ENCODE results near the gene SPSB1.

SPSB1 gene

DNA sequence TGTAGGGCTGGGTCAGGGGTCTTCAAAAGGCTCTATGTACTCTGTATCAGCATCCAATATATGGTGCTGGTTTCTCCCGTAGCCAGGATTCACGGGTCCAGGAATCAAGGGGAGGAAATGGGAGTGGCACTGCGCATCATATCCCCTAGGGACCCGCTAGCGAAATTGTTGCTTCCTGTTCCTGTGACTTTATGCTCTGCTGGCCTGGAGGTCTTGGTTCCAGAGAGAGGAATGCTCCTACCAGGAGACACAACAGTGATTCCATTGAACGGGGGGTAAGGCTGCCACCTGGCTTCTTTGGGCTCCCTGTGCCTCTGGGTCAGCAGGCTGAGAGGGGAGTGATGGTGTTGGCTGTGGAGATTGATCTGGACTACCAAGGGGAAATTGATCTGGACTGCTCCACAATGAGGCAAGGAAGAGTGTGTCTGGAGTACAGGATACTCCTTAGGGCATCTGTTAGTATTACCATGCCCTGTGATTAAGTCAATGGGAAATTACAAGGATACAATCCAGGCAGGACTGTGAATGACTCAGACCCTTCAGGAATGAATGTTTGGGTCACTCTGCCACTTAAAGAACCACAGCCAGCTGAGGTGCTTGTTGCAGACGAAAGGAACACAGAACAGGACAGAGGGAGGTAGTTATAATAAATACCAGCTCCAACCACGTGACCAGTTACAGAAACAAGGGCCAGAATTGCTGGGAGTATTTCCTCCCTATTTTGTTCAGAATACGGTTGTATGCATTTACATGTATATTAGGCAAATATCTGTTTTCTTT, 10.2 kb downstream of the SPSB1 start:
- no peak for DNase-seq

DNA sequence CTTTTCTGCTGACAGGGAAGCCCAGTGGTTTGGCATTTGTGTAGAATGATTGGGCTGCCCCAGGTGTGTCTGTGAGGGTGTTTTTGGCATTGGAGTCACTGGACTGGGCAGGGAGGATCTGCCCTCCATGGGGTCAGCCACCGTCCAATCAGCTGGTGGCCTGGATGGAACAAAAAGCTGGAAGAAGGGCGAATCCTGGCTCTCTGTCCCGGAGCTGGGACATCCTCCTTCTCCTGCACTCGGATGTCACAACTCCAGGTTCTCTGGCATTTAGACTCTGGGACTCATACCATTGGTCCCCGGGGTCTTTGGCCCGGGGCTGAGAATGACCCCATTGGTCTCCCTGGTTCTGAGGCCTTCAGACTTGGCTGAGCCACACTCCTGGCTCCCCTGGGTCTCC, 11.2 kb downstream of the SPSB1 start:
- DNase-seq: no peak

DNA sequence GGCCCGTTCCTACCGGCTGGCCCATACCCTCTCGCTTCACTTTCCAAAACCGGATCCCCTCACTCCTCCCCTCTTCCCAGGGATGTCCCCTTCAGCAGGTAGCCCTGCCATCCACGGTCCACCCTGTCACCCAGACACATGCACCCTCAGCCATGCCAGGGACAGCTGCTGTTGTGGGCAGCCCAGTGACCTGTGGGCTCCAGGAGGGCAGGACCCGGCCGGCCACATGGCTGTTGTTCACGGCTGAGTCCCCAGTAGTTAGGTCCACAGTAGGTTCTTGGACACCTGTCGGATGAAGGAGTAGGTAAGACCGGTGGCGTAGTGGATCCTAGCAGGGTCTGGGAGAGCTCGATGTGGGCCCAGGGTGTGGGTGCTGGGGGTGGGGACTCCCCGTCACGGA, 12.5 kb downstream of the SPSB1 start:
- no peak for DNase-seq

DNA sequence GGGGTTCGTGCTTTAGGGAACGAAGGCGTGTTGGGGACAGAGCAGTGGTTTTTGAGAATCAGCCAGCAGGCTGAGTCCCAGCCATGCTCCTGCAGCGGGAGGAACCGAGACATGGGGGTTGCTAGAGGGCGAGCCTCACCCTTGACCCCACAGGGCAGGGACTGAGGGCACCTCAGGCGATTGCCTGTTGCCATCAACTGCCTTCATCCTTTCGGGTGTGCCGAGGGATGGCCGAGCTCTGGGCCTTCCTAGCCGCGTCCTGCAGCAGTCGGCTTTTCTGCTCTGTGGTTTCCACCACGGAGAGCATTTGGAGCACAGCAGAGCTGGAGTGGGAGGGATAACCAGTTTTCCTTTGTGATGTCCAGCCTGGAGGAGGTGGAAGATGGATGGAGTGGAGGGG, 13.3 kb downstream of the SPSB1 start:
- no peak for DNase-seq

DNA sequence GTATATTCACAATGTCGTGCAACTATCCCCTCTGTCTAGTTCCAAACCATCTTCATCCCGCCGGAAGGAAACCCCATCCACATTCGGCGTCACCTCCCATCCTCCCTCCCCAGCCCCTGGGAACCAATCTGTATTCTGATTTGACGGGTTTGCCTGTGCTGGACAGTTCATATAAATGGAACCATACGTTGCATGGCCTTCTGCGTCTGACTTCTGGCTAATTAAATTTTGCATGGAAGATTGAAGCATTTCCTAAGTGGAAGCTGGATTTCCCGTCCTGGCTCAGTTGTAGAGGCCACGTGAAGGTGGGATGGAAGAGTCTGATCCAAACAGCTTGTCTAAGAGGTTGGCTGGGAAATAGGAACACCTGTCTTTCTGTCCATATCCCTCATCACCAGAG, 14.6 kb downstream of the SPSB1 start:
- no peak for DNase-seq

DNA sequence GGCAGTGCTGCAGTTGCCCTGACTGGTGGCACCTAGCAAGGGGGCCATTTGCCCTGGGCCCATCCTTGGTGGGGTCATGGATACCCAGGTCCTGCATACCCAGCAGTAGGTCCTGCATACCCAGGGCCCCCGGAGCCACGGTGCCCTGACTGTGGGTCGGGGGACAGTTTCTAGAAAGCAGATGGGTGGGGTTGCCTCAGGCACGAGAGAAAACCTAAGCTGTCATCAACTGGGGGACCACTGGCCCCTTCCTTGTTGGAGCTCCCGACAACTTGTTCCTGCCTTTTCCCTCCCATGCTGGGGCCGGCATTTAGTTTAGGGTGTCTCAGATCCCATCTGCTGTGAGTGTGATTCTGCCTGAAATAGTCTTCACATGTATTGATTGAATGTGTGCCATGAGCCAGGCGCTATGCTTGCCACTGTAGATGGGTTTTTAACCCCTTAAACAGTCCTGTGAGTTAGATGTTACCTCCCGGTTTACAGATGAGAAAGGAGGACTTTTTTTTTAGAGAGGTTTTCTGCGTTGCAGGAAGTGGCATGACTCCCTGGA, 15.6 kb downstream of the SPSB1 start:
- no peak for DNase-seq

DNA sequence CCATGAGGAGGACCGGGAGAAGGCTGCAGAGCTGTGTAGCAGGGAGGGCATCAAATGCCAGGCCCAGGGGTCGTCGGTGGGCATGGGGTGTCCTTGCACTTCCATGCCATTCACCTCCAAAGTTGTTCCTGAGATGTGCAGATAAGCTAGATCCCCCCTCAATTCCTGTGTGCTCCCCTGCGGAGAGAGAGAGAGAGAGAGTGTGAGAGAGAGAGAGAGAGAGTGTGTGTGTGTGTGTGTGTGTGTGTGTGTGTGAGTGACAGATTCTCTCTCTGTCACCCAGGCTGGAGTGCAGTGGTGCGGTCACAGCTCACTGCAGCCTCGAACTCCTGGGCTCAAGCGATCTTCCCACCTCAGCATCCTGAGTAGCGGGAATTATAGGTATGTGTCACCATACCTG, 16.4 kb downstream of the SPSB1 start:
- DNase-seq: no peak

DNA sequence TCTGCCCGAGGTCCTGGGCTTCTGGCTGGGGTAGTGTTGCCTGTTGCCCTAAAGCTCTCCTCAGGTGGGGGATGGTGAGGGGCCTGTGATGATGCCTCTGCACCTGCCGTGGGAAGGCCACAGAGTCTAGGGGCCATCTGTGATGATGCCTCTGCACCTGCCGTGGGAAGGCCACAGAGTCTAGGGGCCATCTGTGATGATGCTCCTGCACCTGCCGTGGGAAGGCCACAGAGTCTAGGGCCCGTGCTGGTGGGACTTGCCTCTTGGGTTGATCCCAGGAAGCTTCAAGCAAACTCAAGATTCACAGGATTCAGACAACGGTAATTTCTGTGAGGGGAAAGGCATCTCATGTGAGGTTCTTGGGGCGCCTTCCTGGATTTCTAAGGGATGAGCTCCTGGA, 17.3 kb downstream of the SPSB1 start:
- no peak for DNase-seq

DNA sequence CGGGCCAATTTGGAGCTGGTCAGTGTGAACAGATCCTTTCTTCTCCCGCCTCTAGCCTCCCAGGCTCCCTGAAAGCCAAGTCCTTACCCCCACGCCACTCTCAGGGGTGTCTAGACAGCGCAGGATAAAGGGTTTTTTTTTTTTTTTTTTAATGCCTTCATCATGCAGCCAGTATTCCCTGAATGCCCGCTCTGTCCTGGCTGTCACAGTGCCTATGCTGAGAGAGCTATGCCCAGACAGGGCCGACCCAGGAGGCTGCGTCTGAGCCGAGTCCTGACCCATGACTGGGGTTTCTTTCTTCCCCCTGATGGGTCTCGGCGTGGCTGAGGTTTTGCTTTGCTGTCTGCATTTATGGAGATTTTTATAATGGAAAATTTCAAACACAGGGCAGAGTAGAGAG, 18.3 kb downstream of the SPSB1 start:
- DNase-seq: no peak

DNA sequence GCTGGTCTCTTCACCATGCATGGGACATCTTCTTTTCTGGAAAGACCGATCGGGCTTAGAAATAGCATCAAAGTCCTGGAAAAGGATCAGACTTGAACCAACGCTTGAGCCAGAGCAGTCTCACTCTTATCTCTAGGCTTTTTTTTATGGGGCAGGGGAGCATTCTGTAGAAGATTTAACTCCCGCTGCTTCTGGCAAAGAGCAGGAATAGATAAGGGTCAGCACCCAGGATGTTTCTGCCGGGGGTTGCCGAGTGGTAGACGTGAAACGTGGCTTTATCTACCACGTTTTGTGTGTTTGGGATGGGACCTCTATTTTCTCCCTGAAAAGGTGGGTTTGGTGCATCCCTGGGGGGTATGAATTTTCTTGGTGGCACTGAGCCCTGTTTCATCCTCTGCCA, 18.8 kb downstream of the SPSB1 start:
- no peak for DNase-seq

DNA sequence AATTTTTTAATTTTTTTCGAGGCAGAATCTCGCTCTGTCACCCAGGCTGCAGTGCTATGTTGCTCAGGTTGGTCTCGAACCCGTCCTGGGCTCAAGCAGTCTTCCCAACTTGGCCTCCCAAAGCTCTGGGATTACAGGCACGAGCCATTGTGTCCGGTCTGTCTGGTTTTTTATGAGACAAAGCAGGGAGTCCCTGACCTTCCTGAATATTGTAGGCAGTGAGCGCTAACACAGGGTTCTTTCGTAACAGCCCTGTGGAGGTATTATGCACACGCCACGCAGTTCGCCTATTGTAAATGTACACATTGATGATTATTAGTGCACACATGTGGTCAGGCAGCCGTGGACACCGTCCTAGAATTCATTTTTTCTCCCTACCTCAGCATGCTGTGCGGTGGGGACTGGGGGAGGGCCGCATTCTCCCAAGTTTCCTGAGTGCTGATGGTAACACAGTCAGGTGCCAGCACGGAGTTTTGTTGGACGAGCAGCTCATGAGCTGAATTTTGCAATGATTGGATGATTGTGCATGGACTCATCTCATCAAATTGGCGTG, 19.6 kb downstream of the SPSB1 start:
- no peak for DNase-seq

DNA sequence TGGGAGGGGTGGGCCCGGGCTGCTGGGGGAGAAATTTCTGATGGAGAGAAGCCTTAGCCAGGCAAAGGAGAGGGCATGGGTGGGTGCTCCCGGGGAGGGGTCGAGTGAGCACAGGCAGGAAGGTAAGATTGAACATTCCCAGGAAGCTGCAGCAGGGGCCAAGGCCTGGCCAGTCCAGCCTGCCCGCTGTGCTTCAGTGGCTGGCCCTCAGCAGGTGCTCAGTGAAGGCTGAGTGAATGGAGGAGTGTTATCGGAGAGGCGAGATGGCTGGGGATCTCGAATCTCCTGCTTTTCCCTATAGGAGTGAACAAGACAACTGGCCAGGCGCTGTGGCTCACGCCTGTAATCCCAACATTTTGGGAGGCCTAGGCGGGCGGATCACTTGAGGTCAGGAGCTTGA, 20.9 kb downstream of the SPSB1 start:
- no peak for DNase-seq

DNA sequence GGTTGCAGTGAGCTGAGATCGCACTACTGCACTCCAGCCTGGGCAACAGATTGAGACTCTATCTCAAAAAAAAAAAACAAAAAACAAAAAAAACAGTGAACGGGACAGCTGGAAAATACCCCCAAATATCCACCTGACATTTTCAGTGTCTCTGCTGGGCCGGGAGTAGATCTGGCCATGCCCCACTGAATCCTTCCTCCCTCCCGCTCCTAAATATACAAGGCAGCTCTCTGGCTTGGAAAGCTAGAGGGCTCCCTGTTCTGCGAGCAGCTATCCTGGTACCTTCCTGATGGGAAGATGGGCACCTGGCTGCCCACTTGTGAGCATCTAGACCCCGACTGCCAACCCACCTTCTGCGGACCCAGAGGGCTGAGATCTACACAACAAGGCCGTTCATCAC, 21.4 kb downstream of the SPSB1 start:
- no peak for DNase-seq

DNA sequence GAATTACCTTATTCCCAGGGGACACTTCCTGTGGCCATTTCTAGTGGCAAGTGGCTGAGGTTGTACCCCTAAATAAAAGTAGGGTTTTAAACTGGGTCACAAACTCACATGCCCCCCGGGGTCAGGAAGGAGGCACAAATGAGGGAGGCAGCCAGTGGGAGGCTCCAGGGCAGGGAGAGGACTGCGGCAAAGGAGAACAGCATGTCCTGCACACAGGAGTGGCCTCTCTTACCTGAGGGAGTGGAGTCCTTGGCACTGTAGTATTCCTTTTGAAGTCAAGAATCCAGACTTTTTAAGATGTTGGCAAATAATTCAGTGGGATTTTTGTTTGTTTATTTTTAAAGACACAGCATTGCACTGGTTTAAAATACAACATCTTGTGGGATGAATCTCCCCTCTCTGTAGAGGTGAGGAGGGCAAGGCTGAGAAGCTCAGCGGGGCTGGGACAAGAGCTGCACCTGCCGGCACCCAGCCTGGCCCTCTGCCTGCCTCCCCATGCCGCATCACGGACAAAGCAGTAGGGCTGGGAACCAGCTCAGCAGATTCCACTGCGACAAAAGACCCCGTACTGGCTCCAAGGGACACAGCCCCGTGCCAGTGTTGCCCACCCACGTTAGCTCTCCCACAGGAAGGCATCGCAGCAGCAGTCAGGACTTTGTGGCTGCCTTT, 22.2 kb downstream of the SPSB1 start:
- DNase-seq: no peak

DNA sequence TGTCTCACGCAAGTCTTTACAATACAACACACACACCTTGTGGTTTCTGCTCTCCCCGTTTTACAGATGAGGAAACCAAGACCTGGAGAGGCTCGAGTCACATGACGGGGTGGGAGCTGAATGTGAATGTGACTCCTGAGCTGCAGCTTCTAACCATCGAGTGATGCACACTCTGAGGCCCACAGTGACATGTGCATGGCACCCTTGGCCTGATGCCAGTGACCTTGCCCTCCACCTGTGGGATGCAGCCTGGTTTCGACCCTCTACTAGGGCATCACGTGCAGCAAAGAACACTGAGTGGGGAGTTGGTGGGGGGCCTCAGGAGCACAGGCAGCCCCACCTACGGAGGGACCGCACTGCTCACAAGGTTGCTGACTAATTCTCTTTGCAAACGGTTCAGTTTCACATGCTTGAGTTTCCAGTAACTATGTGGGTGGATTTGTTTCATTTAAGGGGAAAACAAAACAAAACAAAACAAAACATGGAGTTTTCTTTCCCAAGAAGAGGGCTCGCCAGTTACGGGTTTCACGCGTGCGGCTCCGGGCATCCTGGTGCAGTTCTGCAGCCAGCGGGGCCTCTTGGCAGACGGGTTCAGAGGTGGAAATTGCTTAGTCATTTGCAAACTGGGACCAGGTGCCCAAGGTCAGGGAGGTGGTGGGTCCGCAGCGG, 22.9 kb downstream of the SPSB1 start:
- no peak for DNase-seq

DNA sequence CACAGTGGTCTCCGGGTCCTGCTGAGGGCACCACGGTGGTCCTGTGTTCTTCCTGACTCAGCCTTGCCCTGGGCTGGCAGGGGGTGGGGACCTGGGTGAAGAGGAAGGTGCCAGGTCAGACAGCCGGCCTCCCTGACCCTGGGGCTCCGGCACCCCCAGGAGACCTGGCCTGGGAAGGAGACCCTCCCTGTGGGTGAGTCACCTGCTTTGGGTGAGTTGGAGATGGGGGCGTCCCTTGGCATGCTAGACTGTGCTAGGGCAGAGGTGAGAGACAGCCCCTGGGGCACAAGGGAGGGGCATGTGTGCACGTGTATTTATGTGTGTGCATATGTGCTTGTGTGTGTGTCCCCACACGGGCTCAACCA, 23.4 kb downstream of the SPSB1 start:
- no peak for DNase-seq

DNA sequence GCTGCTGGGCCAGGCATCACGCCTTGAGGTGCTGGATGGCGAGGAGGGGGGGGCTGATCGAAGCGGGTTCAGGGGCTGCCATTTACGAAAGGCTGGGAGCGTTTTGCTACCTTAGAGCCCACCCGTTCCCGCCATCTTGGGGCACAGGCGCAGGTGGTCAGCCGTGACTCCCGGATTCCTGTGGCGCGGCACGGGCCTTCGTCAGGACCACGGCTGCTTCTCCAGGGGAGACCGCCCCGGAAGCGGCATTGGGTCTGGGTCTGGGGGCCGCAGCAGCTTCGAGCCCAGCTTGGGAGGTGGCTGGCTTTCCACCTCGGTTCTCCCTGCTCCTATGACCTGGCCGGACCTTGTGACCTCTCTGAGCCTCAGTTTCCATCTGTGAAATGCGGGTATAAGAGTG, 23.8 kb downstream of the SPSB1 start:
- DNase-seq: no peak

DNA sequence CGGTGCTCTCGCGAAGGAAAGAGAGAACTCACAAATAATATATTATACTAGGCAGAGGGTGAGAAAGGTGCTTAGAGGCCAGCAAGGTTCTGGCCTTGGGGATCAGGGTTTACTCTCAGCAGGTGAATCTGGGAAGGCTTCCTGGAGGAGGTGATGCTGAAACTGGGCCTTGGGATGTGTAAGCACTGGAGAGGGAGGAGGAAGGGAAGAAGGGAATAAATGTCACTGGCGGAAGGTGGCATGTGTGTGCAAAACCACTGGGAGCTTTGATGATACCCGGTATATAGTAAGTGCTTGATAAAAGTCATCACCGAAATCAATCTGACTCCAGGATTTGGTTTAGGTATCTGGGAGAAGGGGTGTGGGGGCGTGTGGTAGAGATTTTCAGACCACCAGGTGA, 24.4 kb downstream of the SPSB1 start:
- no peak for DNase-seq

DNA sequence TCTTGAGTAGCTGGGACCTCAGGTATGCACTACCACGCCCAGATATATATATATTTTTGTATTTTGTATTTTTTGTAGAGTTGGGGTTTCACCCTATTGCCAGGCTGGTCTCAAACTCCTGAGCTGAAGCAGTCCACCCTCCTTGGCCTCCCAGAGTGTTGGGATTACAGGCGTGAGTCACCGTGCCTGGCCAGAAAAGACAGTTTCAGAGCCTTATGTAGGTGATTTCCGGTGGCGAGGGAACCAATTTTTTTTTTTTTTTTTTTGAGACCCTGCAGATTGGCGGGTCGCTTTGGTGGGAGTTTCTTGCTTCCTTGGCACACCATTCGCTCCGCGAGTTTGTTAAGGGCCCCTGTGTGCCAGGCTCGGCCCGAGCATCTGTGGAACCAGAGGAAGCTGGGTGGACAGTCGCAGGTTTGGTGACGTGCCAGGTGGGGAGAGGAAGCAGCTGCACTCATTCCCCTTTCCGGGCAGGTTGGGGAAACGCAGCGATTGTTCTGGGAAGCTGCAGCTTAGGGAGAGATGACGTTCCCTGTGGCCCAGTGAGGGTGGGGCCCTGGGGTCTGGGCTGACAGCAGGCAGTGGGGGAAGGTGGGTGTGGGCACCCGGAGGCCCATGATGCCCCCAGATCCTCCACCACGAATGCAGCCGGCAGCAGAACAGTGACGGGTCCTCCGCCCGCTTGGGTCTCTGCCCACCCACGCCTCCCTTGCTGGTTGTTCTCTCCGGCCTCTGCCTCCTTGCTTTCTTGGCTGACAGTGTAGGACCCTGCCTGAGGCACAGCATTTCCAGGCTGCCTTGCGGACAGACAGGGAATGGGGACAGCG, 25.1 kb downstream of the SPSB1 start:
- DNase-seq: no peak

DNA sequence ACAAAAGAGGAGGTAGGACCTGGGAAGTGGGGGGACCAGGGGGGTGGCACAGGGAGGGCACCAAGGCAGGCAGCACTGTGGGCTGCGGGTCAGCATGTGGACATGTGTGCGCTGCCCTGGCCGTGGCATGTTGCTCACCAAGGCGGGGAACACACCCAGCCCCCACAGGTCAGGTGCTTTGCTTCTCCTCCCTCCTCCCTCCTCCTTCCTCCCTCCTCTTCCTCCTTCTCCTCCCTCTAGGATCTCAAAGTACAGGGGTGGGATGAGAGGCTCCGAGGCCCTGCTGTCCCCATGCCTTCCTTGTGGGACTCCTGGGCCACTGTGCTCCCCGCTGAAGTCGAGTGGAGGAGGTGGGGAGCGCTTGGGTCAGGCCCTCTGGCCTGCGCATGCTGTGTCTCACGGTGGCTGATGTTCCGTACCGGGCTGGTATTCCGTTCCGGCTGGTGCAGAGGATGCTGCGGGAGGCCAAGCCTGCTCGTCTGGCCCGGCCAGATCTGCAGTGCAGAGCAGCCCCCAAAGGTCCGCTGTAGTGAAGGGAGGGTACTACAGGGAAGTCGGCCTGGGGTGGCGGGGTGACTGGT, 26.6 kb downstream of the SPSB1 start:
- DNase-seq: no peak

DNA sequence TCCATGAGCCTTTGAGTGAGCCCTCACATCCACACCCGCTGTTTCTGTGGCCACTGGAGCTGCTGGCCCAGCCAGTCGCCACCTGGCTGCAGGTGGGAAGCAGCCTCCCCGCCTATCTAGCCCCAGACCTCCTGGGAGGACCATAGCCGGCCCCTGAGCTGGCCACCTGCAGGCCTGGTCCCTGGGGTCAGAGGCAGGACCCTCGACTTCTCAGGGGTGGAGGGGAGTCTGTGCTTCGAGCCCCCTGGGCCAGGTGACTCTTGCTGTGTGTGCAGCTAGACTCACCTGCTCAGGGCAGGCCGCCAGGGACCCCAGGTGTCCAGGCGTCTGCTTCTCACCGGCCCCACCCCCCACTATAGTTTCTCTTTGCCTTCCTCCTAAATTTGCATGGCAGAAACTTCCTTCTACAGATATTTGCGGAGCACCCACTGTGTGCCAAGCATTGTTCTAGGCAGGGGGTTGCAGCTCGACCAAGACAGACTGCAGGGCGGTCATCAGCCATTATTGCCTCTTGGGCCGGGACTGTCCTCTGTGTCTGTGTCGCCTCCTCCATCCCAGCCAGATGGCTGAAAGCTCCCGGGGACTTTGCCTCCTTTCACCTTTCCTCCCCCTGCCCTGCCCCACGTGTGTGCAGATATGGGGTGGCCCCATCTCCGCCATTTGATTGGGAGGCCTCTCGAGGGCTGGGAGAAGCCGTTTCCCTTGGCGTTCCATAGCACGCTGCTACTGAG, 27.3 kb downstream of the SPSB1 start:
- no peak for DNase-seq

Data from NCI-H1048 (cell line).